Glutamatergic neuron (in vitro differentiated cells): ENCODE measurements around the gene MAP3K9. TPM values are rescaled to one million over a fixed set of nuclear protein-coding genes. Genes with fewer than 3 reads are reported as not detected.

Experiments used
- DNase-seq: peaks from one replicate; pipeline ENCODE4 v3.0.0; 2022
- H3K27ac Mint-ChIP-seq: one replicate; pipeline ENCODE4 v1.8.0; 2020; ENCODE audit warnings: mild to moderate bottlenecking, mixed read lengths, inconsistent platforms; ENCODE audit not compliant: unreplicated experiment
- H3K27me3 Mint-ChIP-seq: one replicate; pipeline ENCODE4 v1.8.0; 2020; ENCODE audit warnings: mild to moderate bottlenecking, moderate library complexity, mixed read lengths, inconsistent platforms; ENCODE audit not compliant: unreplicated experiment
- H3K36me3 Mint-ChIP-seq: one replicate; pipeline ENCODE4 v1.8.0; 2020; ENCODE audit warnings: mild to moderate bottlenecking, mixed read lengths, inconsistent platforms; ENCODE audit not compliant: unreplicated experiment
- H3K4me1 Mint-ChIP-seq: one replicate; pipeline ENCODE4 v1.8.0; 2020; ENCODE audit warnings: mild to moderate bottlenecking, low read depth, mixed read lengths, inconsistent platforms; ENCODE audit not compliant: unreplicated experiment
- H3K4me3 Mint-ChIP-seq: one replicate; pipeline ENCODE4 v1.8.0; 2020; ENCODE audit warnings: mild to moderate bottlenecking, mixed read lengths, inconsistent platforms; ENCODE audit not compliant: unreplicated experiment
- H3K9me3 Mint-ChIP-seq: one replicate; pipeline ENCODE4 v1.8.0; 2020; ENCODE audit warnings: mild to moderate bottlenecking, moderate library complexity, mixed read lengths, inconsistent platforms; ENCODE audit not compliant: unreplicated experiment
- total RNA-seq: library from RNA; stranded (reverse); fragmentation: NEBNext Ultra II Directional; extraction: Animal tissue kit (Norgen Biotek cat#: 25700); gene quantifications from one replicate; pipeline ENCODE4 v1.2.1, GENCODE V29; 2021; ENCODE audit not compliant: unreplicated experiment
- TF ChIP-seq, protein P1 (sequence below): fragments of 200-600 bp; sonication (generic); IDR thresholded peaks from one replicate; pipeline ENCODE4 v1.5.0; 2021; ENCODE audit not compliant: partially characterized antibody, unreplicated experiment

The MAP3K9 gene
- total RNA-seq, 1 donor from 2014 or later: 20.0 TPM

DNA sequence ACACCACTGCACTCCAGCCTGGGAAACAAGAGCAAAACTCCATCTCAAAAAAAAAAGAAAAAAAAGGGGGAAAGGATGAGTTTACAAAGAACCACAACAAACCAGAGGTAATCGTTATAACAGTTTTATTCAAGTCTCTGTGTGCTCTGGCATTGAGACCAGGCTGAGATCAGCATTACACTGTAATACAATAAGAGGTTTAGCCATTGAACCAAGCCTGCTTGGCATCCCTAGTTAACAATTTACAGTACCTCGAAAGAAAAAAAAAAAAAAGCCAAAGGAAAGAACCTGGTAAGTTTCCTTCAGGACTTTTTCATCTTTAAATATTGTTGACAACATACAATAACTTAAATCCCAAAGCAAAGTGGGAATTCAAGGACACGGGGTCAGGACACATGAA, 86.9 kb downstream of the MAP3K9 start:
- Mint-ChIP-seq H3K27me3 (peaks cover 2% of the 10 kb centered on the region), H3K9me3 (peaks cover 6% of the 10 kb centered on the region), H3K4me3 (no peak overlapping the region), H3K27ac (no peak overlapping the region), H3K4me1 (peaks cover 16% of the 10 kb centered on the region), H3K36me3 (no peaks in the 10 kb centered on the region)
- no peak for DNase-seq
- TF ChIP-seq, protein P1, sequence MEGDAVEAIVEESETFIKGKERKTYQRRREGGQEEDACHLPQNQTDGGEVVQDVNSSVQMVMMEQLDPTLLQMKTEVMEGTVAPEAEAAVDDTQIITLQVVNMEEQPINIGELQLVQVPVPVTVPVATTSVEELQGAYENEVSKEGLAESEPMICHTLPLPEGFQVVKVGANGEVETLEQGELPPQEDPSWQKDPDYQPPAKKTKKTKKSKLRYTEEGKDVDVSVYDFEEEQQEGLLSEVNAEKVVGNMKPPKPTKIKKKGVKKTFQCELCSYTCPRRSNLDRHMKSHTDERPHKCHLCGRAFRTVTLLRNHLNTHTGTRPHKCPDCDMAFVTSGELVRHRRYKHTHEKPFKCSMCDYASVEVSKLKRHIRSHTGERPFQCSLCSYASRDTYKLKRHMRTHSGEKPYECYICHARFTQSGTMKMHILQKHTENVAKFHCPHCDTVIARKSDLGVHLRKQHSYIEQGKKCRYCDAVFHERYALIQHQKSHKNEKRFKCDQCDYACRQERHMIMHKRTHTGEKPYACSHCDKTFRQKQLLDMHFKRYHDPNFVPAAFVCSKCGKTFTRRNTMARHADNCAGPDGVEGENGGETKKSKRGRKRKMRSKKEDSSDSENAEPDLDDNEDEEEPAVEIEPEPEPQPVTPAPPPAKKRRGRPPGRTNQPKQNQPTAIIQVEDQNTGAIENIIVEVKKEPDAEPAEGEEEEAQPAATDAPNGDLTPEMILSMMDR: no peak

DNA sequence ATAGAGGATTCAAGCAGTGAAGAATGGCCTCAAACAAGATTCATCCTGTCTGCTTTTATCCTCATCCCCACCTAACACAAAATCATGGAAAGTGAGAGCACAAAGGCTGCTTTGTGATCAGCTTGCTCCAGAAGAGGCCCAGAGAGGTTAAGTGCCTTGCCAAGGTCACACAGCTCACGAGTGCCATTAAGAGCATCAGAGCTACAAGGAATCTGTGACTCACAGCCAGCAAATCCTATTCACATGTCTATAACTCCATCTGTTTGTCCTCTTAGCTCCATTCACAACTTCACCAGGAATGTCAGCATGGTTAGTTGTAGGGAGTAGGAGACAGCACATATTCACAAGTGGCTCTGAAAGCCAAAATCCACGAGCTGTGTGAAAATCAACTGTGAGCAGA, 87.8 kb downstream of the MAP3K9 start:
- H3K9me3 Mint-ChIP-seq: peaks cover 6% of the 10 kb centered on the region
- no peak overlapping the region for H3K4me3 Mint-ChIP-seq
- H3K36me3 Mint-ChIP-seq: no peaks in the 10 kb centered on the region
- TF ChIP-seq, protein P1: no peak
- no peak overlapping the region for H3K27ac Mint-ChIP-seq
- peaks cover 2% of the 10 kb centered on the region for H3K27me3 Mint-ChIP-seq
- H3K4me1 Mint-ChIP-seq: peaks cover 13% of the 10 kb centered on the region
- DNase-seq: no peak

DNA sequence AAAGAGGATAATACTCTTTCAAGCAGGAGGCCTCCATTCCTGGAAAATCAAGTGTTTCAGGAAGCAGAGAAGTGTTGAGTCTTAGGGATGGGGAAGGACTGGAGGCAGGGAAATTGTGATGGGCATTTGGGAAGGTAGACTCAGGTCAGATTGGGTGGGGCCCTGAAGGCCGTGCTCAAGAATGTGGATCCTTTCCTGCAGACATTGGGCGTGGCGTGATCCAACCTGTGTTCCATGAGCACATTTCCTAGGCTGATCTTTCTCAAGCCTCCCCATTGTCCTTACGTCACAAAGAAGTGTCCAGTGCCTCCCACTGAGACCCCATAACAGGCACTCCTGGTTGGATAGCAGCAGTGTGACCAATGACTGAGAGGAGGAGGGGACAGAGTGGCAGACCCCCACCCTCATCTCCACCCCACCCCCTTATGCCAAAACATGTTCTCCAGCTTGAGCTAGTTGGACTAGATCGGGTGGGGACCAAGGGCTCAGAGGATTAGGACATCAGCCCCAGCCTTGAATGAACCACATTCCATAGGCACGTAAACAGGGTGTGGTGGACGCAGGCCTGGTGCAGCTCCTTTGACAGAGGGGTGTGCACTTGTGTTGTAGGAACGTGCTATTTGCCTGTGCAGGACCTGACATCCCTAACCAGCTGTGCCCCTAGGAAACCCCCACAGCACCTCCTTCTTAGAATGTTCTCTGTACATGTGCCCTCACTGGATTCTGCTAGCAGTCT, 90.8 kb downstream of the MAP3K9 start:
- no peak for DNase-seq
- Mint-ChIP-seq H3K27ac (no peak overlapping the region), H3K9me3 (peaks cover 2% of the 10 kb centered on the region), H3K27me3 (peaks cover 3% of the 10 kb centered on the region), H3K4me3 (no peak overlapping the region), H3K4me1 (peaks cover 7% of the 10 kb centered on the region), H3K36me3 (no peaks in the 10 kb centered on the region)
- TF ChIP-seq, protein P1: no peak

DNA sequence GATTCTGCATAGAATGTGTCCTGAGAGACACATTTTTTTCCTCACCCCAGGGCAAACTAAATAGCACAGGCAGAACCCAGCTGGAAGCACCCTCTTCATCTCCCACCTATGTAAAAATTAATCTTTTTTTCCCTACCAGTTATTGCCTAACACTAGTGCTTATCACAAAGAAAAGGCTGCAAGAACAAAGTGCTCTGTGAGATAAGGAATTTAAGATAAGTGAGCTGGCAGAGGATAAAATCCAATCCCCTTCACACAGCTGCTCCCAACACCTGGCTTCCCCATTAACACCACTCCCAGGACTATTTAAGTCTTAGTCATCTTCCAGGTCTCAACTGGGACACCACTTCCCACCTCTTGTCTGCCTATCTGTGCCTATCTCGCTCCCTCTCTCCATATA, 92.4 kb downstream of the MAP3K9 start:
- TF ChIP-seq, protein P1: no peak
- Mint-ChIP-seq H3K27me3 (peaks cover 4% of the 10 kb centered on the region), H3K36me3 (no peaks in the 10 kb centered on the region), H3K9me3 (peaks cover 2% of the 10 kb centered on the region), H3K4me1 (peaks cover 7% of the 10 kb centered on the region), H3K4me3 (no peak overlapping the region), H3K27ac (no peak overlapping the region)
- no peak for DNase-seq

DNA sequence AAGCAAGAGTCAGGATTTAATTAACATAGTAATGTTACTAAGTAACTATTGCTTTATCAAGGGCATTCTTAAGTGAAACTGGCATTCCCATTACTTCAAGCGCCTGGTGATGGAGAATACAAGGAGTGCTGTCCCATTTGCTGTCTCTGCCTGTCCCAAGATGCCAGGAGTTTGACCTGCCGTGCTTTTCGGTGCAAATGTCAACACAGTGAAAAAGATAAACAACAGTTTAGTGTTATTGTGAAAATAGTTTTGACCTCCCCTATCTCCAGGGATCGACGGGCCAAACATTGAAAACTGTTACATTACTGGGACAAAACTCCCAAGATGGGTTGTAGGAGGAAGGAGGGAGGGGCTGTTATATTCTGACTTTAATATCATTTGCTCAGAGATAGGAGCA, 92.8 kb downstream of the MAP3K9 start:
- no peak overlapping the region for H3K4me3 Mint-ChIP-seq
- H3K27me3 Mint-ChIP-seq: peaks cover 4% of the 10 kb centered on the region
- TF ChIP-seq, protein P1: no peak
- no peak overlapping the region for H3K27ac Mint-ChIP-seq
- no peaks in the 10 kb centered on the region for H3K36me3 Mint-ChIP-seq
- H3K9me3 Mint-ChIP-seq: peaks cover 2% of the 10 kb centered on the region
- no peak for DNase-seq
- H3K4me1 Mint-ChIP-seq: peaks cover 7% of the 10 kb centered on the region
